A549 (cell line): Measurements from ENCODE around the gene AZGP1. TPM values are rescaled to one million over a fixed set of nuclear protein-coding genes. Genes with fewer than 3 reads are reported as not detected.
"Not testable (repeated sequence)": the region's sequence is repeated elsewhere in the genome, so short reads cannot be mapped to it uniquely, and the experiment has no call there.

Experiments
- ATAC-seq, 2 experiments: fragments of 200-7000 bp in 1 of 2; fragments of >200 bp in 1 of 2; cut with Nextera tagmentation in 1 of 2; cut with Tn5 transposase in 1 of 2; 3 replicates each; pipeline versions ENCODE4 v1.8.0 to v1.9.1; 2018 to 2020; ENCODE audit warnings: mild to moderate bottlenecking in 1 of 2, moderate library complexity in 1 of 2
- CTCF ChIA-PET: fragments of 300-600 bp; sonication (Branson Sonifier 250); formaldehyde crosslinking; extraction: SDS; loops from one replicate; lab custom pipeline; 2021; ENCODE audit warnings: antibody characterized with exemption, inconsistent platforms; lab: Yijun Ruan, JAX
- POLR2A ChIA-PET: fragments of 350-600 bp; formaldehyde crosslinking; extraction: SDS; loops from one replicate; lab custom pipeline; 2021; ENCODE audit warnings: antibody characterized with exemption, inconsistent platforms; lab: Yijun Ruan, JAX
- DNase-seq, 2 experiments: peaks; one replicate each; pipeline versions ENCODE4 v3.0.0 to v3.0.0-alpha.2; 2011 to 2016; ENCODE audit warnings: low read depth in 1 of 2, low spot score in 1 of 2
- FAIRE-seq: peaks from 2 replicates; lab custom pipeline; 2011; peaks lifted over from hg19 to GRCh38; lab: Jason Lieb, UNC
- H3K27ac ChIP-seq, 2 experiments: fragments of >200 bp; sonication (Bioruptor Twin); formaldehyde crosslinking; 3 replicates each; pipeline ENCODE4 v1.5.1; 2016 to 2017
- H3K4me1 ChIP-seq: fragments of >200 bp; sonication (Bioruptor Twin); formaldehyde crosslinking; 3 replicates; pipeline ENCODE4 v1.6.1; 2016
- H3K4me2 ChIP-seq: fragments of >200 bp; sonication (Bioruptor Twin); formaldehyde crosslinking; 3 replicates; pipeline ENCODE4 v1.6.1; 2016
- H3K4me3 ChIP-seq: fragments of >200 bp; sonication (Bioruptor Twin); formaldehyde crosslinking; 3 replicates; pipeline ENCODE4 v1.5.1; 2016
- H3K9me3 ChIP-seq: fragments of >200 bp; sonication (Bioruptor Twin); formaldehyde crosslinking; 3 replicates; pipeline ENCODE4 v1.6.1; 2016
- BHLHE40 ChIP-seq: IDR thresholded peaks from 2 replicates; pipeline ENCODE4 v1.6.1; 2012; ENCODE audit warnings: low read depth, low read length, inconsistent platforms
- CHD2 ChIP-seq: fragments of 150-350 bp; IDR thresholded peaks from 2 replicates; pipeline ENCODE4 v1.6.1; 2014; ENCODE audit warnings: low read length; ENCODE audit not compliant: partially characterized antibody
- EHF ChIP-seq: fragments of 250-450 bp; sonication (Bioruptor Pico); IDR thresholded peaks from 2 replicates; pipeline ENCODE4 v1.5.0; 2020; ENCODE audit warnings: mild to moderate bottlenecking
- EHMT2 ChIP-seq: fragments of 200-600 bp; sonication (generic); IDR thresholded peaks from 2 replicates; pipeline ENCODE4 v1.6.1; 2016; ENCODE audit warnings: antibody characterized with exemption, low read depth, mild to moderate bottlenecking, moderate library complexity
- ELK1 ChIP-seq: fragments of 150-350 bp; IDR thresholded peaks from 2 replicates; pipeline ENCODE4 v1.6.1; 2014; ENCODE audit warnings: low read depth, mild to moderate bottlenecking, low read length
- EP300 ChIP-seq, 2 experiments: fragments of >200 bp; sonication (Bioruptor Twin); formaldehyde crosslinking; IDR thresholded peaks; 2 replicates in 1 of 2; 3 replicates in 1 of 2; pipeline ENCODE4 v1.6.1; 2016 to 2017
- ESRRA ChIP-seq: fragments of 150-350 bp; IDR thresholded peaks from 2 replicates; pipeline ENCODE4 v1.6.1; 2014; ENCODE audit warnings: mild to moderate bottlenecking, low read length, borderline replicate concordance
- GATA3 ChIP-seq: IDR thresholded peaks from 2 replicates; pipeline ENCODE4 v1.6.1; 2012; ENCODE audit warnings: borderline replicate concordance
- HDAC2 ChIP-seq: fragments of 200-600 bp; sonication (generic); IDR thresholded peaks from 2 replicates; pipeline ENCODE4 v1.6.1; 2016
- HES2 ChIP-seq: fragments of >200 bp; sonication (Bioruptor Twin); formaldehyde crosslinking; IDR thresholded peaks from 2 replicates; pipeline ENCODE4 v1.6.1; 2016
- HEYL ChIP-seq: fragments of 250-450 bp; sonication (Bioruptor Pico); IDR thresholded peaks from 2 replicates; pipeline ENCODE4 v1.8.0; 2021; ENCODE audit warnings: mild to moderate bottlenecking, moderate library complexity
- HMGXB4 ChIP-seq: fragments of 250-450 bp; sonication (Bioruptor Pico); IDR thresholded peaks from 2 replicates; pipeline ENCODE4 v1.5.0; 2021; ENCODE audit warnings: mild to moderate bottlenecking, moderate library complexity, borderline replicate concordance
- HOXA7 ChIP-seq: fragments of 250-450 bp; sonication (Bioruptor Pico); IDR thresholded peaks from 2 replicates; pipeline ENCODE4 v1.5.0; 2020; ENCODE audit warnings: mild to moderate bottlenecking, moderate library complexity
- HOXB13 ChIP-seq: fragments of 250-450 bp; sonication (Bioruptor Pico); IDR thresholded peaks from 2 replicates; pipeline ENCODE4 v1.5.0; 2020; ENCODE audit warnings: low read depth, mild to moderate bottlenecking, moderate library complexity
- JUNB ChIP-seq: fragments of >200 bp; sonication (Bioruptor Twin); formaldehyde crosslinking; IDR thresholded peaks from 2 replicates; pipeline ENCODE4 v1.6.1; 2016
- KDM1A ChIP-seq: fragments of 200-600 bp; sonication (generic); IDR thresholded peaks from 2 replicates; pipeline ENCODE4 v1.6.1; 2016; ENCODE audit warnings: low read depth, mild to moderate bottlenecking
- MAX ChIP-seq: IDR thresholded peaks from 2 replicates; pipeline ENCODE4 v1.6.1; 2012
- MAZ ChIP-seq: fragments of 150-350 bp; IDR thresholded peaks from 2 replicates; pipeline ENCODE4 v1.6.1; 2014; ENCODE audit warnings: antibody characterized with exemption, low read depth, low read length, borderline replicate concordance
- PHF8 ChIP-seq: fragments of 200-600 bp; sonication (generic); IDR thresholded peaks from 2 replicates; pipeline ENCODE4 v1.6.1; 2016; ENCODE audit warnings: low read depth, mild to moderate bottlenecking, antibody characterized with exemption, moderate library complexity, borderline replicate concordance
- POLR2A ChIP-seq: IDR thresholded peaks from 2 replicates; pipeline ENCODE4 v1.6.1; 2012; ENCODE audit warnings: mild to moderate bottlenecking, low read length
- RAD21 ChIP-seq, 2 experiments: fragments of >200 bp in 1 of 2; sonication (Bioruptor Twin) in 1 of 2; formaldehyde crosslinking in 1 of 2; IDR thresholded peaks in 1 of 2; conservative IDR thresholded peaks in 1 of 2; 2 replicates in 1 of 2; 3 replicates in 1 of 2; pipeline ENCODE4 v1.6.1; 2012 to 2018; ENCODE audit warnings: inconsistent platforms in 1 of 2
- USF2 ChIP-seq: fragments of 450-650 bp; IDR thresholded peaks from 2 replicates; pipeline ENCODE4 v1.6.1; 2014; ENCODE audit warnings: antibody characterized with exemption
- ZC3H11A ChIP-seq: fragments of 450-650 bp; IDR thresholded peaks from 2 replicates; pipeline ENCODE4 v1.6.1; 2014; ENCODE audit warnings: antibody characterized with exemption, mild to moderate bottlenecking
- ZSCAN20 ChIP-seq: fragments of 250-450 bp; sonication (Bioruptor Pico); IDR thresholded peaks from 2 replicates; pipeline ENCODE4 v1.8.0; 2022; ENCODE audit warnings: mild to moderate bottlenecking, moderate library complexity
- WGBS: methylation state at CpG from one replicate; pipeline ENCODE4 v1.1.6; 2017; ENCODE audit errors: missing lambda C conversion rate; 5-methylcytosine and 5-hydroxymethylcytosine counted together
- polyA plus RNA-seq, 4 experiments: library from polyadenylated mRNA; depleted of rRNA in 3 of 4; stranded (reverse); fragments of >200 nt; fragmentation: RNase III in 1 of 4; extraction: RNeasy Plus Mini Kit Qiagen cat#74134 plus additional on column Dnase treatment in 1 of 4; gene quantifications; 2 replicates in 3 of 4; 3 replicates in 1 of 4; pipeline ENCODE4 v1.2.3, GENCODE V29; 2011 to 2017

Gene AZGP1
- polyA plus RNA-seq, 2 of the 4 experiments (the other 2 are of a cell fraction), result 0.13 TPM; not detected in 1

GRCh38 chr7:99976626-99977025 lies 795 bp upstream of the AZGP1 start:
- POLR2A ChIA-PET, result no interaction called here
- Histone ChIP-seq H3K4me1 (no peaks in the 10 kb centered on the region), H3K27ac (no peak overlapping the region), H3K4me3 (no peak overlapping the region), H3K9me3 (no peaks in the 10 kb centered on the region), H3K4me2 (no peak overlapping the region)
- ATAC-seq, result no peak
- 37% methylated on average over 13 of the region's 13 CpGs for WGBS
- CTCF ChIA-PET, result interaction anchor here (5.7 to 6.9 kb wide), 2 partner anchors 8 to 15 kb away, joined by 32 to 83 read pairs; no protein-coding TSS in a partner anchor
- no peak for TF ChIP-seq RAD21 (conservative IDR thresholded peaks at IDR 0.05 in 1 of 2, IDR thresholded peaks at IDR 0.05 in 1 of 2)
- TF ChIP-seq EHF (CRISPR knock-in tag), result no peak
- TF ChIP-seq ZSCAN20, result no peak
- TF ChIP-seq ZC3H11A, result no peak
- TF ChIP-seq HOXB13, result no peak
- no peak for TF ChIP-seq KDM1A
- TF ChIP-seq HOXA7 (CRISPR knock-in tag), result no peak
- no peak for TF ChIP-seq CHD2
- no peak for TF ChIP-seq EHMT2
- no peak for DNase-seq
- no peak for FAIRE-seq

- ATAC-seq, result no peak
- no peak for DNase-seq
- ChIA-PET POLR2A (no interaction called here), CTCF (no interaction called here)
- Histone ChIP-seq H3K27ac (no peak overlapping the region), H3K9me3 (no peaks in the 10 kb centered on the region), H3K4me3 (no peak overlapping the region), H3K4me1 (no peaks in the 10 kb centered on the region), H3K4me2 (no peak overlapping the region)
- TF ChIP-seq MAZ, result no peak
- TF ChIP-seq BHLHE40, result no peak
- no peak for TF ChIP-seq HMGXB4 (CRISPR knock-in tag)
- no peak for TF ChIP-seq HES2
- no peak for TF ChIP-seq HOXA7 (CRISPR knock-in tag)
- TF ChIP-seq ZC3H11A, result no peak
- TF ChIP-seq EP300 (IDR thresholded peaks at IDR 0.05), result no peak
- no peak for TF ChIP-seq ELK1
- no peak for TF ChIP-seq USF2
- no peak for TF ChIP-seq JUNB
- no peak for TF ChIP-seq HDAC2
- TF ChIP-seq HEYL (CRISPR knock-in tag), result no peak
- TF ChIP-seq PHF8, result no peak
- TF ChIP-seq GATA3, result no peak
- no peak for TF ChIP-seq ESRRA
- no peak for TF ChIP-seq MAX
- no peak for TF ChIP-seq POLR2A
- FAIRE-seq, result no peak
- WGBS, result 41% methylated on average over 1 of the region's 1 CpG
Observed at GRCh38 chr7:99974681-99975080, 1.1 kb downstream of the AZGP1 start.

- ATAC-seq, H3K9me3 ChIP-seq, H3K27ac ChIP-seq, FAIRE-seq, DNase-seq, CTCF ChIA-PET, POLR2A ChIA-PET, H3K4me3 ChIP-seq, H3K4me2 ChIP-seq, H3K4me1 ChIP-seq: not testable (repeated sequence)
- 54% methylated on average over 7 of the region's 7 CpGs for WGBS
Observed at GRCh38 chr7:99973817-99974216, 2.0 kb downstream of the AZGP1 start.
